GM21423 (cell line): ENCODE measurements around the gene GDPD1.
"Not testable (repeated sequence)": the region's sequence is repeated elsewhere in the genome, so short reads cannot be mapped to it uniquely, and the experiment has no call there.

ENCODE experiments used
- ATAC-seq: cut with Tn5 transposase; IDR thresholded peaks from one replicate; pipeline ENCODE4 v1.9.1; 2021; ENCODE audit warnings: mild to moderate bottlenecking, moderate library complexity; ENCODE audit not compliant: unreplicated experiment

The GDPD1 gene

GRCh38 chr17:59311051-59311468 is 90.7 kb downstream of the GDPD1 start:
- no peak for ATAC-seq

- ATAC-seq, result not testable (repeated sequence)
Measured at GRCh38 chr17:59311521-59311920, 91.2 kb downstream of the GDPD1 start.

GRCh38 chr17:59315866-59316265 is 95.6 kb downstream of the GDPD1 start:
- ATAC-seq, result no peak
